SU-DHL-6 (cell line): ENCODE data around the gene TYRO3.
"Not testable (repeated sequence)": the region's sequence is repeated elsewhere in the genome, so short reads cannot be mapped to it uniquely, and the experiment has no call there.

Experiments used
- H2AFZ ChIP-seq: fragments of 200-600 bp; sonication (generic); 2 replicates; pipeline ENCODE4 v1.6.1; 2014; ENCODE audit warnings: low read depth, mild to moderate bottlenecking, moderate library complexity, mixed read lengths, antibody characterized with exemption, low read length; ENCODE audit not compliant: severe bottlenecking
- H3F3A ChIP-seq: fragments of 200-600 bp; shearing (Covaris generic); 2 replicates; pipeline ENCODE4 v1.6.0; 2016; ENCODE audit warnings: antibody characterized with exemption, mild to moderate bottlenecking; ENCODE audit not compliant: insufficient read depth
- H3K27ac ChIP-seq: fragments of 200-600 bp; sonication (generic); 2 replicates; pipeline ENCODE4 v1.5.1; 2016; ENCODE audit warnings: low read depth, mild to moderate bottlenecking, low read length, moderate library complexity, mixed read lengths
- H3K27me3 ChIP-seq: fragments of 200-600 bp; sonication (generic), shearing (Covaris generic); 2 replicates; pipeline ENCODE4 v1.6.0; 2014; ENCODE audit warnings: mild to moderate bottlenecking, low read length
- H3K36me3 ChIP-seq: fragments of 200-600 bp; sonication (generic); 2 replicates; pipeline ENCODE4 v1.6.1; 2014; ENCODE audit warnings: mild to moderate bottlenecking, low read length, mixed read lengths
- H3K4me2 ChIP-seq: fragments of 300-600, 200-600 bp; shearing (Covaris generic), sonication (generic); 2 replicates; pipeline ENCODE4 v1.6.0; 2014; ENCODE audit warnings: low read length, low read depth, mild to moderate bottlenecking; ENCODE audit not compliant: poor library complexity, severe bottlenecking
- H3K4me3 ChIP-seq: fragments of 200-600 bp; sonication (generic); 2 replicates; pipeline ENCODE4 v1.5.1; 2014; ENCODE audit warnings: antibody characterized with exemption, low read length, mild to moderate bottlenecking, mixed read lengths; ENCODE audit not compliant: insufficient read depth, poor library complexity, severe bottlenecking
- H3K79me2 ChIP-seq: fragments of 200-600 bp; sonication (generic); 2 replicates; pipeline ENCODE4 v1.6.1; 2014; ENCODE audit warnings: mild to moderate bottlenecking, low read length, moderate library complexity; ENCODE audit not compliant: insufficient read depth
- H3K9ac ChIP-seq: fragments of 200-600 bp; sonication (generic); 2 replicates; pipeline ENCODE4 v1.7.0; 2014; ENCODE audit warnings: mild to moderate bottlenecking, low read length
- H3K9me2 ChIP-seq: fragments of 200-600 bp; sonication (generic); replicated peaks from 2 replicates; pipeline ENCODE4 v1.6.1; 2014; ENCODE audit warnings: low read length; ENCODE audit not compliant: insufficient read depth
- H3K9me3 ChIP-seq: fragments of 200-600 bp; sonication (generic); 2 replicates; pipeline ENCODE4 v1.6.1; 2014; ENCODE audit warnings: low read length, mixed read lengths; ENCODE audit not compliant: insufficient read depth
- H4K20me1 ChIP-seq: fragments of 200-600 bp; sonication (generic); 2 replicates; pipeline ENCODE4 v1.6.1; 2014; ENCODE audit warnings: low read depth, mild to moderate bottlenecking, antibody characterized with exemption, low read length, moderate library complexity, mixed read lengths
- CTCF ChIP-seq: fragments of 200-600 bp; sonication (generic); IDR thresholded peaks from one replicate; pipeline ENCODE4 v1.5.1; 2017; ENCODE audit warnings: antibody characterized with exemption, mild to moderate bottlenecking, low read length, moderate library complexity; ENCODE audit not compliant: insufficient read depth, poor library complexity, severe bottlenecking
- EZH2phosphoT487 ChIP-seq: fragments of 200-600 bp; sonication (generic), shearing (Covaris generic); conservative IDR thresholded peaks from 2 replicates; pipeline ENCODE4 v1.6.1; 2018; ENCODE audit warnings: mild to moderate bottlenecking, antibody characterized with exemption, low read length, moderate library complexity, mixed read lengths

Gene TYRO3

GRCh38 chr15:41592718-41593117, 33.7 kb downstream of the TYRO3 start:
- not testable (repeated sequence) for H3F3A ChIP-seq, H3K9me3 ChIP-seq, H3K27me3 ChIP-seq, H3K27ac ChIP-seq, H3K9ac ChIP-seq, H3K36me3 ChIP-seq, H3K79me2 ChIP-seq, H4K20me1 ChIP-seq, H3K4me3 ChIP-seq, H2AFZ ChIP-seq, H3K9me2 ChIP-seq, H3K4me2 ChIP-seq

GRCh38 chr15:41594801-41595746, 36.1 kb downstream of the TYRO3 start:
- H3K36me3 ChIP-seq, result no peaks in the 10 kb centered on the region

GRCh38 chr15:41596972-41597371, 38.0 kb downstream of the TYRO3 start:
- Histone ChIP-seq H3K27me3 (no peaks in the 10 kb centered on the region), H2AFZ (no peak overlapping the region), H3K4me2 (no peak overlapping the region), H3K4me3 (no peak overlapping the region), H4K20me1 (no peaks in the 10 kb centered on the region), H3K27ac (no peak overlapping the region), H3K79me2 (no peaks in the 10 kb centered on the region), H3K9ac (no peak overlapping the region), H3K9me3 (no peaks in the 10 kb centered on the region), H3K36me3 (no peaks in the 10 kb centered on the region), H3F3A (no peaks in the 10 kb centered on the region), H3K9me2 (no peaks in the 10 kb centered on the region)
- TF ChIP-seq EZH2phosphoT487, result no peak
- TF ChIP-seq CTCF, result no peak

More at GRCh38 chr15:41594801-41595746, 36.1 kb downstream of the TYRO3 start:
- Histone ChIP-seq H3F3A (no peaks in the 10 kb centered on the region), H3K9me3 (no peaks in the 10 kb centered on the region), H3K27me3 (no peaks in the 10 kb centered on the region), H3K27ac (no peak overlapping the region), H3K79me2 (no peaks in the 10 kb centered on the region), H3K9me2 (no peaks in the 10 kb centered on the region), H2AFZ (no peak overlapping the region), H3K4me2 (no peak overlapping the region), H3K9ac (no peak overlapping the region), H4K20me1 (no peaks in the 10 kb centered on the region), H3K4me3 (no peak overlapping the region)
- TF ChIP-seq CTCF, result no peak
- TF ChIP-seq EZH2phosphoT487, result no peak

- H3K4me3 ChIP-seq, result no peak overlapping the region
Measured at GRCh38 chr15:41597787-41598186, 38.8 kb downstream of the TYRO3 start.

More at GRCh38 chr15:41597787-41598186, 38.8 kb downstream of the TYRO3 start:
- H3K36me3 ChIP-seq, result no peaks in the 10 kb centered on the region
- no peak overlapping the region for H2AFZ ChIP-seq
- H3K9me2 ChIP-seq, result no peaks in the 10 kb centered on the region
- no peak for TF ChIP-seq EZH2phosphoT487
- no peak for TF ChIP-seq CTCF
- no peak overlapping the region for H3K27ac ChIP-seq
- H3K79me2 ChIP-seq, result no peaks in the 10 kb centered on the region
- H3K4me2 ChIP-seq, result no peak overlapping the region
- H3K27me3 ChIP-seq, result no peaks in the 10 kb centered on the region
- no peaks in the 10 kb centered on the region for H4K20me1 ChIP-seq
- H3K9me3 ChIP-seq, result no peaks in the 10 kb centered on the region
- H3F3A ChIP-seq, result no peaks in the 10 kb centered on the region
- no peak overlapping the region for H3K9ac ChIP-seq
